Activated CD4-positive, alpha-beta T cell treated with anti-CD3 and anti-CD28 coated beads, Interleukin-10, Interleukin-2, amounts not matched to agents 100 ng/mL and 50 ng/mL, durations not matched to agents 16 hours and 8 hours (primary cell): ENCODE results near the gene GPR158.
"Not testable (repeated sequence)": the region's sequence is repeated elsewhere in the genome, so short reads cannot be mapped to it uniquely, and the experiment has no call there.

Experiments
- DNase-seq: peaks from one replicate; pipeline ENCODE4 v3.0.0-alpha.2; 2020

The GPR158 gene

GRCh38 chr10:25174461-25175230 lies at the start of gene GPR158:
TSS of gene GPR158 (plus strand) at chr10:25175001. CDS start at chr10:25175421, 420 bp downstream.
- DNase-seq = peak; percentile 65

GRCh38 chr10:25125201-25125611 lies 49.6 kb upstream of the GPR158 start:
- no peak for DNase-seq

- no peak for DNase-seq
Measured at GRCh38 chr10:25129592-25129991, 45.2 kb upstream of the GPR158 start.

GRCh38 chr10:25130906-25131305 lies 43.9 kb upstream of the GPR158 start:
- no peak for DNase-seq

- DNase-seq = no peak
Measured at GRCh38 chr10:25142116-25142864, 32.5 kb upstream of the GPR158 start.

- no peak for DNase-seq
Measured at GRCh38 chr10:25157650-25158049, 17.2 kb upstream of the GPR158 start.

- no peak for DNase-seq
Measured at GRCh38 chr10:25159591-25159990, 15.2 kb upstream of the GPR158 start.

- no peak for DNase-seq
Measured at GRCh38 chr10:25162391-25162790, 12.4 kb upstream of the GPR158 start.

- not testable (repeated sequence) for DNase-seq
Measured at GRCh38 chr10:25163464-25163863, 11.3 kb upstream of the GPR158 start.

- no peak for DNase-seq
Measured at GRCh38 chr10:25169740-25170139, 5.1 kb upstream of the GPR158 start.

- DNase-seq = no peak
Measured at GRCh38 chr10:25170627-25171026, 4.2 kb upstream of the GPR158 start.

GRCh38 chr10:25175527-25176420 lies 973 bp downstream of the GPR158 start:
- no peak for DNase-seq

- DNase-seq = no peak
Measured at GRCh38 chr10:25176421-25176968, 1.7 kb downstream of the GPR158 start.

- DNase-seq = no peak
Measured at GRCh38 chr10:25177093-25177753, 2.4 kb downstream of the GPR158 start.

- no peak for DNase-seq
Measured at GRCh38 chr10:25177754-25178135, 2.9 kb downstream of the GPR158 start.

GRCh38 chr10:25178411-25178810 lies 3.6 kb downstream of the GPR158 start:
- no peak for DNase-seq

- DNase-seq = no peak
Measured at GRCh38 chr10:25180801-25181200, 6.0 kb downstream of the GPR158 start.

- no peak for DNase-seq
Measured at GRCh38 chr10:25182636-25183035, 7.8 kb downstream of the GPR158 start.

- DNase-seq = no peak
Measured at GRCh38 chr10:25191162-25191895, 16.5 kb downstream of the GPR158 start.

- no peak for DNase-seq
Measured at GRCh38 chr10:25198151-25198550, 23.4 kb downstream of the GPR158 start.

GRCh38 chr10:25206693-25207414 lies 32.1 kb downstream of the GPR158 start:
- DNase-seq = no peak
